Activated T-cell treated with anti-CD3 and anti-CD28 coated beads for 4 hours (primary cell): Measurements from ENCODE around the gene NDUFS2.
A peak's percentile ranks its signal among the peaks of the same experiment; 100 is the strongest.

Experiments
- DNase-seq: peaks from one replicate; pipeline ENCODE4 v3.0.0-alpha.2; 2020

NDUFS2 gene

DNA sequence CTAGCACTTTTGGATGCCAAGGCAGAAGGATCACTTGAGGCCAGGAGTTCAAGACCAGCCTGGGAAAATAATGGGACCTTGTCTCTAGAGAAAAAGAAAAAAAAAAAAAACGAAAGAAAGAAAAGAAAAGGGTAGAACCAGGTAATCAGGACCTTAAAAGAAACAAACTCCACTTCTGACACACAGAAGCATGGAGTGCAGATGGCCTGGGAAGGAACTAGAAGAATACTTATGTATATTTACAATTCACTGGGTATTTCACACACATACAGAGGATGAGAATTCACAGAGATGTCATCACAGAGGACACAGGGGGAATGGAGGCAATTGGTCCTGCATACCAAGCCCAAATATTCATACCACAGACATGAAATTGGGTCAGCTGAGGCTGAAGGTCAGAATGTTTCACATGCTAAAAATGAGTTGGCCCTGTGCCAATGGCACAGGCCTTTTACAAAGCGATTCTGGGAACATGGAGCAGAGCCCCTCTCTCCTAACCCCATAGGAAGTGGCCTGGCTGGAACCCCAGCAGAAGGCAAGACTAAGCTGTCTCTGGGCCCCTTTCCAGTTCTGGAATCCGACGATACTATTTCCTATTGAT is 29.3 kb upstream of the NDUFS2 start:
- DNase-seq = no peak

DNA sequence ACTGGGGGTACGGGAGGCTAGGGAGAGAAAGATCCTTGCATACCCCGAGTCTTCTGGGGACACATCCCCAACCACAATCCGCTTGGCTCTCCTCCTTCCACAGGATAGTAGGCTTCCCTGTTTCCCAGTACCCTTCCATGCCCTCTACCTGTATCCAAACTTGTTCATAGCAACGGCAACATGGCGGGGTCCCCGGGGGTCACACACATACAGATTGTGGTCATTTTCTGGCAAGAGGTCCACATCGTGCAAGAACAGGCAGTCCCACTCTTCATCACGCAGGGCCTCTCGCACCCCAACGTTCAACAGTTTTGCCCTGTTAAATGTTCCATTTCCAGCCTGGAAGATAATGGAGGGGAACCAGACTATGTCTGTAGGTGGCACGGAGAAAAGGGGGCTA is 28.5 kb upstream of the NDUFS2 start:
- DNase-seq = no peak

DNA sequence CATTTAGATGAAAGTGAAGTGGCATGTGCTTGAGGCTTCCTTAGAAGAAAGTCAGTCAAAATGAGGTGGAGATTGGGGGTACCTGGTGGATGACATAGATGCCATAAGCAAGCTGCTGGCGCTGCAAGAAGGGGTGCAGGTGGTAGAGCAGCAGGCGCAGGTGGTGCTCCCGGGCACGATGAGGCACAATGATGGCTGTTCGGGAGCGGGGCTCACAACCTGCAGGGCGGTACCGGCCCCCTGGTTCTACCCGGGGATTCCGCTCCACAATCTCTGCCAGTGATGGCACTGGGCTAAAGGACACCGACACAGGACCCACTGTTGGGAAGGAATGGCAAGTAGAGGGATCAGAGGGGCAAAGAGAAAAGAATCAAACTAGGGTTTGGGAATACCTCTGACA is 27.3 kb upstream of the NDUFS2 start:
- no peak for DNase-seq

DNA sequence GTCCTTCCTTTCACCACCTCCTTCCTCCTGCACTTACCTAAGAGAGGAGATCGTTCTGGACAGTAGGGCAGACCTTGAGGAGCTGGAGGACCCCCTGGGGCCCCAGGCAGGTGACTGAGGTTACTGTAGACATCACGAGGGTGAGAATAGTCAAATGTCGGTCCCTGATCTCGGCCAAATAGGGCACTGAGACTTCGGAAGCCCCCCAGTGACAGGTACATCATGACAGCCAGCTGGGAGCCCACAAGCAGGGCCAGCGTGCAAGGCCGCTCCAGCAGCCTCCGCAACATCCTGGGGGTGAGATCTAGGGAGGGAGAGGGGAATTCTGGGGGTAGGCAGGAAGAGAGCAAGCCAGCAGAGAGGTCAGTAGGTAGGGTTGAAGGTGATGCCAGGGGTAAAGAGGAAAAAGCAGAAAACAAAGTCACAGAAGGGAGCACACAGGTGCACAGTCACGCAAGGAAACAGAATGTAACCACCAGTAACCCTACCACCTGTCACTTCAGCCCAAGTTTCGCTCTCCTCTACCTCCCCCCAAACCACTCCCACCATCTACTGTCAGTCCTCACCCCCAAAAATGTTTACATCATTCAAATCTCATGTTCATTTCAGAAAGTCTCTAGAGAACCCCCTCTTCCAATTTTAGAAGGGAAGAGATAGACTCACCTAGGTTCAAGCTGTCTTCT is 26.3 kb upstream of the NDUFS2 start:
- no peak for DNase-seq

DNA sequence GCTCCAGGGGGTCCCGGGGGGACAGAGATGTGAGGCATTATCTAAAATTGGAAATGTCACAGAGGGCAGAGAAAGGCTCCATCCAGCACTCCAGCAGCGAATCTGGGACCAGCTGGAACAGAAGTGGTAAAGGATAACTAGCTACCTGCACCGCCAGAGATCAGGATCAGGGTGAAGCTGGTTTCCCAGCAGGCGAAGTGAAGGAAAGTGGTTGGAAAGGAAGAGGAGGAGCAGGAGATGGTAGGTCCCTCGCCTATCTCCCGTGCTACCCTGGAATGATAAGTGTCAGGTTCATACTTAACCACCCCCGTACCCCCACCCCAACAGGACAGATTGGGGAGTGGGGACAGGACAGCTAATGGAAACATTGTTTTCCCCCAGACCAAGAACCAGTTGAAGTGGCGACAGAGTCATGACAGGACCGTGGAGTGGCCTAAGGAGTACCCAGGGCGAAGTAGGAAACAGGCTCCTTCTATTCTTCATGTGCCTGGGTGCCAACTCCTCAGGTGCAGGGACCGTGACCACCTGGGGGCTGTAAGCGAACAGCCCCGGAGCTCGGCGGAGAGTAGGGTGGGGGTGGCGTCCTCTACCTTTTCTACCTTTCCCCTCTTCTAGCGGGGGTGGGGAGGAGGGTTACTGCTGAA is 25.6 kb upstream of the NDUFS2 start:
- DNase-seq = no peak

DNA sequence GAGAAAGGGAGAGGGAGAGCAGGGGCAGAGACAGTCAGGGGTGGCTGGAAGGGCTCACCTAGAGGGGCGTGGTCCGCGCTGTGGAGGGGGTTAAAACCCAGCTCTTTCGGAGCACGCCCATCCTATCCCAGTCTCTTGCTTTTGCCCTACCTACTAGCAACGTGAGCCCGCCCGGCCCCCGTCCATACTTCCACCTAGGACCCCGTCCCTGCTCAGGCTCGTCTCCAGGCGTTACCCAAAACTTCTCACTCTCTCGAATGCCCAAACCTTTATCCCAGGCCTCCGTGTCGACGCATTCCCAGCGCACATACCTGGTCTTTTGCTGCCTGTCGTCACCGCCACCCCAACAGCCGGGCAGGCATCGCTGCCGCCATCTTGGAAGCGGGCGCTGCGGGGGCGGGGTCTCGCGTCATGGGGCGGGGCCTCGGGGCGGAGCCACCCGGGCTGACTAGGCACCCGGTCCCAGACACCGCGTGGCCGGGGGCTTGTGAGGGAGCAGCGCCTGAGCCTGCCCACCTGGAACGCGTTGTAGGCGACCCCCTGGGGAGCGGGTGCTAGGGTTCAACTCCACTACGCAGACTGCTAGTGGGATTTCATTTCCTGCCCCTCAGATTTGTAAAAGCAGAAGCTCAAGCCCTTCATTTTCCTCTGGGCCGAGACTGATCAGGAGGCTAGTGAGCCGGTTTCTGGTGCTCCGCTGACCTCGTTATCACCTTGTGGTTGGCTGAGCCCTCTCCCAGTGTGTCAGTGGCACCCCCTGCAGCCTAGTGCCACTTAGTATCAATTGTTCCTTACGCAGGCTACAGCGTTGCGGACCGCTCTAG is 24.8 kb upstream of the NDUFS2 start, which contains the start of gene B4GALT3:
B4GALT3 (minus strand) TSS at position 396 of the 824 bp plus-strand sequence. CDS start 1,447 bp downstream, outside the sequence.
- peak; percentile 98 for DNase-seq

DNA sequence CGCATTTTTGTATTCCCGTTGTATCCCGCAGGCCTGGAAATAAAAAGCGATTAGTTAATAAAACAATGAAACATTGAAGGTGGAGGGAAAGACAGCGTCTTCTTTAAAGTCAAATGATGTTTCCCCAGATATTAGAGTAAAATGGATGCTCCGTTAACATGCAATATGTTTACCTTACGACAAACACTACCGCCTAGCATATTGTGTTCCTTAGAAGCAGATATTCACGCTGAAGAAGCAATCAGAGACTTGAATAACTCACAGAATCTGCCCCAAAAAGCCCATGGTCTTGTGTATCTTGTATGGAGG is 24.3 kb upstream of the NDUFS2 start:
- DNase-seq = no peak

DNA sequence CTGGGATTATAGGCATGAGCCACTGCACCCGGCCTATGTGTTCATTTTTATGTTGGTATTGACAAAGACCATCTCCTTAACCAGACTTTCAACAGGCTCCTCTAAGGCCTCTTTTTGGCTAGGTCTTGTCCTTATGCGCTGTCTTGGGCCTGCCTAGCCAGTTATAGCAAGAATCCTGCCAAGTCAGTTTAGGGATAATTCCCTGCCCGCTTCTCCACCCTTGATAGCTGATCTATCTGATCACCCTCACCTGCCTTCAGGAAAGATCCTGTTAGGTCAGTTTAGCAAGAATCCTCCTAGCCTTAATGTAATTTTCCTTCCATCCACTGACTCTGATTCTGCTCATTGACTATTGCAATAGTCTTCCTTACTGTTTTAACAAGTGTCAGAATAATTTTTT is 22.5 kb upstream of the NDUFS2 start:
- no peak for DNase-seq

DNA sequence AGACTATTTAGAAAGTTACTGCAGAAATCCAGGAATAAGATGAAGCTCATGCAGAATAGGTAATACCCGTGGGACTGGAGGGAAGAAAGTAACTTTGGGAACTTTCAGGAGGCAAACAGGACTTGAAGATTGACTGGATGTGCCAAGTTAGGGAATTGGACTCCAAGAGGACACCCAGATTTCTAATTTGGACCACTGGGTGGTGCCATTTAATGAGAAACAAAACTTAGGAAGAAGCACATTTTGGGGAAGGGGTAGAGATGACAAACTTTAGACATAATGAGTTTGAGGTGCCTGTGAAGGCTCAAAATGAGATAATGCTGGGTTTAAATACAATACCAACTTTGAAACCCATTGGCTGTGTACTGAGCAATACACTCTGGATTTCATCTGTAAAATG is 21.5 kb upstream of the NDUFS2 start:
- no peak for DNase-seq

DNA sequence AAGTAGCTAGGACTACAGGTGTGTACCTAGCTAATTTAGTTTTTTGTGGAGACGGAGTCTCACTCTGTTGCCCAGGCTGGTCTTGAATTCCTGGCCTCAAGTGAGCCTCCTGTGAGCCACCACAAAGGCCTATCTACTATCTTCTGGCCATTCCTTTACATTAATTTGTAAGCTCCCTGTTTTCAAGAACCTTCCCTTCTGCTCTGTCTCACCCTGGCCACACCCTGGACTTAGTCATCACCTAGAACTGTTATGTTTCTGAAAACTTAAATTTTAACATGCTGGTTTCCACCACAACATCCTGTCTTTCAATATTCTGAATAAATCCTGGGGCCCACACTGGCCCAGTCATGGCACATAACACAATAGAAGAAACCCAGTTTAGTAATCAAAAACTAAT is 20.0 kb upstream of the NDUFS2 start:
- DNase-seq = peak; percentile 43

DNA sequence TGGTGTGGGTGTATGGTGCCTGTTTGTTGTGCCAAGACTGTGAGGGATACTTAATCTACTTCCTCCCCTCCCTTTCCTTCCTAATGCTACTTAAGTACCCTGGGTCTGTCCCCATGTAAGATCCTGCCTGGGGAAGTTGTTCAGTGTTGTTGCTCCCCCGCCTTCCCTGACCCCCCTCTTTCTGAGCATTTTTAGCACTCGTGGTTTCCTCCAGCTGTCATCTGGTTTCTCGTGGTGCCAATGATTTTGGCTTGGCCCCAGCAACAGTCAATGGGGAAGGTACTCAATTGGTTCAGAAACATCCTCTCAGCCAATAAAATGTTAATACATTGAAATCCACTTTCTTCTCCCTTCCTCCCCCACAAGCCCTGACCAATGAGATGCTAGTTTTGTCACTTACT is 16.9 kb upstream of the NDUFS2 start:
- peak; percentile 53 for DNase-seq

DNA sequence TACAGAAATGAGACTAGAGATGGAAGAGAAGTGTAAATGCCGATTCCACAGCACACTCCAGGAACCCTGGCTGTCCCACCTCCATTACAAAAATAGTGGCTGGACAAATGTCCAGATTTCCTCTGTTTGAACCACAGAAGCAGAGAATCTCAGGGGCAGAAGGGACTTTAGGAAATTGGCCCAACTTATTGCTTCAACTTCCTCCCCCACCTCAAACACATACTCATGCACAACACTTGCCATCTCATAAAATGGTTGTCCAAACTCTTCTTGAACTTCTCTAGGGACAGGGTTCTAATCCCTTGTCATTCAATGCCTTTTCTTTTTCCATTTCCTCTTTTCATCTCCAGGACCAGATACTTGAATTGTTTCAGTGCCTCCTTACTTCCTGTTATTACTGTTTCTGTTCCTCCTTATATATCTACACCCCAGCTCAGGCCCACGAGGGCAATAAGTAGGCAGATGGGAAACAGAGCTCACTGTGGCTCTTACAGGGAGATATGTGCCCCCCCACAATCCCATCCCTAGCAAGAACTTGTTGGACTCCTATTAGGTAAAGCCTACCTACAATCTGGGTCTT is 16.3 kb upstream of the NDUFS2 start:
- no peak for DNase-seq

DNA sequence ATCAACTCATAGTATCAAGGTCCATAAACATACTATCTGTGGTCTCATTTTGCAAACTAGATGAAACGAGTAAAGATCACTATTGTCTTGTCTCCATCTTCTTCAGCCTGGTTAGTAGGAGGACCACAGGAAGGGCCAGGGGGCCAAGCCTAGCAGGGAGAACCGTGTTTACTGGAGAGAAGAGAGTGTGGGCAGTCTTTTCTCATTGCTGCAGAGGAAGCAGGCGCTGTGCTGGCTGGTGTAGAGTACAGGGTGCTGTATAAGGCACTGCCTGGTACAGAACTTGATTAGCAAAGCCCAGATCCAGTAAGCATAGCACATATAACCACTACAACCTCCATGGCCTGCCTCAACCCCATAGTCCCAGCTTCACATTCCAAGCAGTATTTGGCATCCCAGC is 14.9 kb upstream of the NDUFS2 start:
- DNase-seq = no peak

DNA sequence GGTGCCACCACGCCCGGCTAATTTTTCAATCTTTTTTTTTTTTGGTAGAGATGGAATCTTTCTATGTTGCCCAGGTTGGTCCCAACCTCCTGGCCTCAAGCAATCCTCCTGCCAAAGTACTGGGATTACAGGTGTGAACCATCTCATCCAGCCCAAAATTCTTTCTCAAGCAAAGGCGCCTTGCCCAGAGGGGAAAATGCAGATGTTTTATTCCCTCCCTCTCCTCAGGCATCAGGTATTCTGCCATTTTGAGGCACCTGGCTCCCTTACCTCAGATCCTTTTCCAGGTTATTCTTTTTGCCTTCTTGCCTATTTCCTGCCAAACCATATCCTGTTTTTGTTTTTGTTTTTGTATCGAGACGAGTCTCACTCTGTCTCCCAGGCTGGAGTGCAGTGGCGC is 13.8 kb upstream of the NDUFS2 start:
- no peak for DNase-seq

DNA sequence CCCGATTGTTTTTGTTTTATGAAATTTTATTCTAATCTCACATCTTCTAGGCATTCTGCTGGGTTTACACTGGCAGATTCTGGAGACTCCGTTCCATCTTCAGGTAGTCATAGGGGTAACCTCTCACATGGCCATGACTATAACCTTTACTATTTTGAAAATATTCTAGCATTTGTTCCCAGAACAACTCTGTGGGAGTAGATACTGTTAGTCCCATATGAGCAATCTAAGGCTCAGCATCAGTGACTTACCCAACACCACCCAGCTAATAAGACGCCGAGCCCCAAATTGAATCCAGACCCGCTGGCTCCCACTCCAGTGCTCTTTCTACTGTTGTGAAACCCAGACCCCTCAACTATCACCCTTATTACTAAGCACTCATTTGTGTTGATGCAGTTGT is 13.1 kb upstream of the NDUFS2 start:
- no peak for DNase-seq

DNA sequence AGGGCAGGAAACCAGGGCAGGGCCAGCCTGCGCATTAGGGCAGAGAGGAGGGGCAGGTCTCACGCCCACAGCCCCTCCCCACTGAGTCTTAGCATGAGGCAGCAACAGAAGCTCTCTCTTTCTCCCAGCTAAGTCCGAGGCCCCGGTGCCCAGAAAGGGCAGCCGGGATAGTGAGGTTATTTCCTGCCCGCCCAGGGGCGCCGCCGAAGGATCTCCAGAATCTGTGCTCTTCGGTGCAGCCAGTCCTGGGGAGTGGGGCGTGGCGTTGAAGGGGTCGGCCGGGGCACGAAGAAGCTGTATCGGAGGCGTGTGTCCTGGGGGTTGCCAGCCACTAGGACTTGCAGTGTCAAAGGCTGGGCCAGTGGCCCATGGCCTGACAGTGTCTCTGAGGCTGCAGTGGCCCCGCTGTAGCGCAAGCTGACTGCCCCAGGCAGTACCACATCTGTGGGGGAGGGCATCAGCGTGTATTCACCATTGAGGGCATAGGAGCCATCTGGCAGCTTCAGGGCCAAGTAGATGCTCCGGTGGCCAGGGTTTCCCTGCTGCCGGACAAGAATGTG is 11.1 kb upstream of the NDUFS2 start:
- no peak for DNase-seq

DNA sequence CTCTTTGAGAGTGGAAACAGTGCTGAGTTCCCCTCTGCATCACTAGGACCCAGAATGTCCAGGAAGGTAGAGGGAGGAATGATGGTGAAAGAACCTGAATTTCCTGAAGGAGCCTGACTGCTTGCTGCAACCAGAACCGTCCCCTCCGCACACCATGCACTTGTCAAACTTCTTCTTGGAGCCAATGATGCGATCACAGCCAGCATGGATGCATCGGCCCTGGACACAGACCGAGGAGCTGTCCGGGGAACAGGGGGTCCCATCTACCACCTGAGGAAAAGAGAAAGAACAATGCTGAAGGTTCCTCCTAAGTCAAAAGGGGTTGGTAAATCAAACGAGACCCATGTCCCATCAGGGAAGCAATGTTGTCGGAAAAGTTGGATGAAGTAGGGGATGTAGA is 10.2 kb upstream of the NDUFS2 start:
- DNase-seq = no peak

DNA sequence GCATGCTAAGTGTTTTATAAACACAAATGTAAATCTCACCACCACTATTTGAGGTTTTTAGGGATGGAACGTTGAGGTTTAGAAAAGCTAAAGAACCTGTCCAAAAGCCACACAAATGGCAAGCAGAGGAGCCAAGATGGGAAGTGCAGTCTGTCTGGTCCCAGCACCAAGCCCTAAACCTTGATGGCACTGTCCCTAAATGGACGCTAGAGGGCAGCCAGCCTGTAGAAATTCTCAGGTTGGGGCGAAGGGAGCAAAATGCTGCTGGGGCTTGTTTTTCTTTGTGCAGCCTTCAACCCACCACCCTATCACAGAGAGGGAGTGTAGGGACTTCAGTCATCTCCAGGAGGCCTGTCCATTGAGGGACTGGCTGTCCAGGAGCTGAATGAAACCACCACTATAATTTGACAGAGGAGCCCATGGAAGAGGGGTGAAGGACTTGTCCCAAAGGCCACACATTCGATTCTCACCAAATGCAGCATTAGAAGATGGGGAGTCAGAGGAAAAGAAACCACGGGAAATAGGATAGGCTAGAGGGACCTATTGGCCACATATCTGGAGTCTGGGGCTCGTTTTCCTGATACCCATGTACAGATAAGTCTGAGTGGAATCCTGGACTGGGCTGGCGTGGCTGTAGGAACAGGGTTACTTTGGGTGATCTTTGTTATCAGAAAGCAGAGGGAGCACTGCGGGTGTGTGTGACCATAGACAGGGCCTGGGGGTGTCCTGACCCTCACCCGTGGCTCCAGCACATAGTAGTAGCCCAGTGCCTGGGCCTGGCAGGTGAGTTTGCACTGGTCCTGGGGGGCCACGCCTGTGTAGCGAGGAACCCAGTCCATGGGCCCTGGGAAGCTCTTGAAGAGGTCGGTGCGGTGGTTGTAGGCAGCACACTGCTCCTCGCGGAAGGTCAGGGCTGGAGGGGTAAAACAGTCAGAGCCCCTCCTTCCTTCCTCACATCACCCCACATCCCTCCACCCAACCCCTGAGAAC is 9.4 kb upstream of the NDUFS2 start:
- peak; percentile 57 for DNase-seq

DNA sequence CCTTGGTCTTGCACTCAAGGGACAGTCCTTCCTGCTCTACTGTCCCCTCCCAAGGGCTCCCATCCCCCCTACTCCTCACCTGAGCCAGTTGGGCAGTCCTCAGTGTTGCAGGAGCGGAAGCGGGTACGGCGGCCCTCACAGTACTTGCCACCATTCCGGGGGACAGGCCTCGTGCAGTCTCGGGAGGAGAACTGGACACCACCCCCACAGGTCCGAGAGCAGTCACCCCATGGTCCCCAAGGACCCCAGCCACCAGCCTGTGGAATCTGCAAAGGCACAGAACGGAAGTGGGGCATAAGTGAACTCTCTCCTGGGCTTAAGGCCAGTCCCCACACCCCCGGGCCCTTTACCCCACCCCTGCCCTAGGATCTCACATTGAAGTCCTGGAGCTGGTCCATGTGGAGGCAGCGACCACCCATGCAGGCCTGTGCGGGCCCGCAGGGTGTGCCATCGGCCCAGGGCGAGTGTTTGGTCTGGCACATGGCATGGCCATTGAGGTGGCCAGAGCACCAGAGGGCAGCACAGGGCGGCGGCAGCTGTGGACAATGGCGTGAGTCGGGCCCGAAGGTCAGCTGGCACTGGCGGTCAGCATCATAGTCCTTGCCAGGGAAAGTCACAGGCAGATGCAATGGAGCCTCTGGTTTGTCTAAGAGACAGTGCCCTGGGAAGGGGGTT is 8.5 kb upstream of the NDUFS2 start:
- no peak for DNase-seq

DNA sequence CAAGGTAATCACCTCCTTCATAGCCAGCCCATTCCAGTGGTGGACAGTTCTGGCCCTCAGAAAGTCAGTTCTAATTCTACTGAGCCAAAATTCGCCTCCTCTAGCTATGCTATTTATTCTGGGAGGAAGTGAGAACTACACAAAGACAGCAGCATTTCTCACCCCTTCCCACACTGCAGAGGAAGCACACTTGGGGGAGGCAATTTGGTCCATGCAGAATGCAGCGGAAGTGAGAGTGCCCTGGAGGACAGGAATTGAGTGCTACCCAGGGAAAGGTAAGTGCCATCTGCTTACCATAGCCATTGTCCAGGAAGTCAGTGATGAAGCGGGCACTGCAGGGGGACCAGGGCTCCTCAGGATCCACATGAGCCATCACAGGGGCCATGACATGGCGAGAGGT is 7.0 kb upstream of the NDUFS2 start:
- DNase-seq = no peak

DNA sequence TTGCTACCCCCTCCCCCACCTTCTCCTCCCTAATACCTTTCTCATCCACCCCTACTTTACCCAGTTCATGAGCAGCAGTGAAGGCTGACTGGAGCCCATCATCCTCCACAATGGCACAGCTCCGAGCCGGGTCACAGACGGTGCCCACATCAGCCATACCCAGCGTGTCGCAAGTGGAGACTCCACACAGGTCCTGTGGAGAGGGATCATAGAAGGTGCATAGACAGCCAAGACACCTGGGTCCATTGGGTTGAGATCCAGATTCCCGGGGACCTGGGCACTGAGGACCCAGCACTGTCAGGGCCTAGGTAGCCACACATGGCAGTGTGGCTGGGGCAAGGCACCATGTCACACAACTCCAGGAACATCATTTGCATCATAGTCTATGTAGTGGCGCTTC is 6.1 kb upstream of the NDUFS2 start:
- DNase-seq = no peak
